A549 (cell line): ENCODE results near the gene TNIK.

Experiments
- CEBPB ChIP-seq, 2 experiments: fragments of >200 bp in 1 of 2; sonication (Bioruptor Twin) in 1 of 2; formaldehyde crosslinking in 1 of 2; IDR thresholded peaks; 2 replicates each; pipeline ENCODE4 v1.6.1; 2012 to 2016
- CTCF ChIP-seq: fragments of >200 bp; sonication (Bioruptor Twin); formaldehyde crosslinking; IDR thresholded peaks from 3 replicates; pipeline ENCODE4 v1.5.1; 2016
- E2F6 ChIP-seq: IDR thresholded peaks from 2 replicates; pipeline ENCODE4 v1.6.1; 2012; ENCODE audit warnings: low read depth, borderline replicate concordance
- EHMT2 ChIP-seq: fragments of 200-600 bp; sonication (generic); IDR thresholded peaks from 2 replicates; pipeline ENCODE4 v1.6.1; 2016; ENCODE audit warnings: antibody characterized with exemption, low read depth, mild to moderate bottlenecking, moderate library complexity
- EP300 ChIP-seq, 2 experiments: fragments of >200 bp; sonication (Bioruptor Twin); formaldehyde crosslinking; IDR thresholded peaks; 2 replicates in 1 of 2; 3 replicates in 1 of 2; pipeline ENCODE4 v1.6.1; 2016 to 2017
- HEYL ChIP-seq: fragments of 250-450 bp; sonication (Bioruptor Pico); IDR thresholded peaks from 2 replicates; pipeline ENCODE4 v1.8.0; 2021; ENCODE audit warnings: mild to moderate bottlenecking, moderate library complexity
- MAX ChIP-seq: IDR thresholded peaks from 2 replicates; pipeline ENCODE4 v1.6.1; 2012
- MYC ChIP-seq: IDR thresholded peaks from 2 replicates; pipeline ENCODE4 v1.6.1; 2012; ENCODE audit warnings: mild to moderate bottlenecking, inconsistent platforms, low read length, improper control_type of control experiment, borderline replicate concordance
- POLR2AphosphoS2 ChIP-seq: conservative IDR thresholded peaks from 2 replicates; pipeline ENCODE4 v1.6.1; 2012; ENCODE audit warnings: low read length, improper control_type of control experiment, inconsistent platforms
- RARB ChIP-seq: fragments of 250-450 bp; sonication (Bioruptor Pico); IDR thresholded peaks from 2 replicates; pipeline ENCODE4 v1.8.0; 2021; ENCODE audit warnings: mild to moderate bottlenecking, moderate library complexity
- ZC3H11A ChIP-seq: fragments of 450-650 bp; IDR thresholded peaks from 2 replicates; pipeline ENCODE4 v1.6.1; 2014; ENCODE audit warnings: antibody characterized with exemption, mild to moderate bottlenecking
- TF ChIP-seq, protein P1 (sequence below): fragments of >200 bp; sonication (Bioruptor Twin); formaldehyde crosslinking; IDR thresholded peaks from 2 replicates; pipeline ENCODE4 v1.6.1; 2016

- TF ChIP-seq CTCF (no peak), RARB (CRISPR knock-in tag) (no peak), EP300 (IDR thresholded peaks at IDR 0.05) (no peak), ZC3H11A (no peak), HEYL (CRISPR knock-in tag) (no peak), MAX (no peak), CEBPB (IDR thresholded peaks at IDR 0.05) (no peak), MYC (no peak), POLR2AphosphoS2 (no peak), EHMT2 (no peak), E2F6 (no peak)
- TF ChIP-seq, protein P1, sequence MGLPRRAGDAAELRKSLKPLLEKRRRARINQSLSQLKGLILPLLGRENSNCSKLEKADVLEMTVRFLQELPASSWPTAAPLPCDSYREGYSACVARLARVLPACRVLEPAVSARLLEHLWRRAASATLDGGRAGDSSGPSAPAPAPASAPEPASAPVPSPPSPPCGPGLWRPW: no peak
Observed at GRCh38 chr3:171311784-171312183, 148.4 kb downstream of the TNIK start.
